DOHH2 (cell line): Measurements from ENCODE around the gene SCN2A.
"Not testable (repeated sequence)": the region's sequence is repeated elsewhere in the genome, so short reads cannot be mapped to it uniquely, and the experiment has no call there.

Experiments
- H3F3A ChIP-seq: fragments of 200-600 bp; sonication (generic), shearing (Covaris generic); 2 replicates; pipeline ENCODE4 v1.6.0; 2016; ENCODE audit warnings: antibody characterized with exemption, mild to moderate bottlenecking; ENCODE audit not compliant: control insufficient read depth, insufficient read depth
- H3K27ac ChIP-seq: fragments of 200-600 bp; sonication (generic); 2 replicates; pipeline ENCODE4 v1.5.1; 2014; ENCODE audit warnings: low read depth, mild to moderate bottlenecking, low read length, moderate library complexity
- H3K27me3 ChIP-seq: fragments of 200-600 bp; sonication (generic); 2 replicates; pipeline ENCODE4 v1.6.1; 2014; ENCODE audit warnings: mild to moderate bottlenecking, low read length, mixed read lengths; ENCODE audit not compliant: control insufficient read depth
- H3K36me3 ChIP-seq: fragments of 200-600 bp; sonication (generic); 2 replicates; pipeline ENCODE4 v1.6.1; 2014; ENCODE audit warnings: mild to moderate bottlenecking, low read length, moderate library complexity, mixed read lengths; ENCODE audit not compliant: control insufficient read depth
- H3K4me1 ChIP-seq: fragments of 200-600 bp; sonication (generic); 2 replicates; pipeline ENCODE4 v1.6.1; 2014; ENCODE audit warnings: mild to moderate bottlenecking, low read length, mixed read lengths; ENCODE audit not compliant: control insufficient read depth
- H3K4me2 ChIP-seq: fragments of 200-600 bp; sonication (generic); 2 replicates; pipeline ENCODE4 v1.6.0; 2014; ENCODE audit warnings: mild to moderate bottlenecking, low read length, moderate library complexity
- H3K4me3 ChIP-seq: fragments of 200-600 bp; sonication (generic); 2 replicates; pipeline ENCODE4 v1.5.1; 2014; ENCODE audit warnings: mild to moderate bottlenecking, low read length, mixed read lengths
- H3K79me2 ChIP-seq: fragments of 200-600 bp; sonication (generic); 2 replicates; pipeline ENCODE4 v1.6.1; 2014; ENCODE audit warnings: mild to moderate bottlenecking, low read length, mixed read lengths; ENCODE audit not compliant: control insufficient read depth
- H3K9me2 ChIP-seq: fragments of 200-600 bp; sonication (generic); replicated peaks from 2 replicates; pipeline ENCODE4 v1.6.1; 2014; ENCODE audit warnings: mild to moderate bottlenecking, low read length, mixed read lengths; ENCODE audit not compliant: control insufficient read depth
- H3K9me3 ChIP-seq: fragments of 200-600 bp; sonication (generic); 2 replicates; pipeline ENCODE4 v1.6.1; 2014; ENCODE audit warnings: antibody characterized with exemption, low read length, mixed read lengths; ENCODE audit not compliant: control insufficient read depth, insufficient read depth
- H4K20me1 ChIP-seq: fragments of 200-600 bp; sonication (generic); 2 replicates; pipeline ENCODE4 v1.6.0; 2014; ENCODE audit warnings: low read depth, mild to moderate bottlenecking, antibody characterized with exemption, low read length, moderate library complexity; ENCODE audit not compliant: control insufficient read depth, insufficient read depth
- EZH2phosphoT487 ChIP-seq: fragments of 200-600 bp; sonication (generic); IDR thresholded peaks from 2 replicates; pipeline ENCODE4 v1.6.1; 2017; ENCODE audit warnings: borderline replicate concordance, mild to moderate bottlenecking, antibody characterized with exemption, low read length, moderate library complexity, mixed read lengths
- TF ChIP-seq, protein P1 (sequence below): fragments of 200-600 bp; sonication (generic); IDR thresholded peaks from one replicate; pipeline ENCODE4 v1.5.1; 2014; ENCODE audit warnings: antibody characterized with exemption, mild to moderate bottlenecking, low read depth, low read length; ENCODE audit not compliant: poor library complexity, severe bottlenecking

Gene SCN2A

GRCh38 chr2:165248238-165248637 lies 9.0 kb downstream of the SCN2A start:
- Histone ChIP-seq H3K79me2 (no peaks in the 10 kb centered on the region), H3F3A (no peaks in the 10 kb centered on the region), H4K20me1 (no peaks in the 10 kb centered on the region), H3K4me1 (no peaks in the 10 kb centered on the region), H3K4me3 (no peak overlapping the region), H3K27me3 (peaks cover 6% of the 10 kb centered on the region; the same call in 1 of the 2 replicates), H3K9me2 (no peaks in the 10 kb centered on the region), H3K9me3 (no peaks in the 10 kb centered on the region), H3K27ac (no peak overlapping the region), H3K36me3 (no peaks in the 10 kb centered on the region), H3K4me2 (no peak overlapping the region)
- TF ChIP-seq EZH2phosphoT487, result no peak
- TF ChIP-seq, protein P1, sequence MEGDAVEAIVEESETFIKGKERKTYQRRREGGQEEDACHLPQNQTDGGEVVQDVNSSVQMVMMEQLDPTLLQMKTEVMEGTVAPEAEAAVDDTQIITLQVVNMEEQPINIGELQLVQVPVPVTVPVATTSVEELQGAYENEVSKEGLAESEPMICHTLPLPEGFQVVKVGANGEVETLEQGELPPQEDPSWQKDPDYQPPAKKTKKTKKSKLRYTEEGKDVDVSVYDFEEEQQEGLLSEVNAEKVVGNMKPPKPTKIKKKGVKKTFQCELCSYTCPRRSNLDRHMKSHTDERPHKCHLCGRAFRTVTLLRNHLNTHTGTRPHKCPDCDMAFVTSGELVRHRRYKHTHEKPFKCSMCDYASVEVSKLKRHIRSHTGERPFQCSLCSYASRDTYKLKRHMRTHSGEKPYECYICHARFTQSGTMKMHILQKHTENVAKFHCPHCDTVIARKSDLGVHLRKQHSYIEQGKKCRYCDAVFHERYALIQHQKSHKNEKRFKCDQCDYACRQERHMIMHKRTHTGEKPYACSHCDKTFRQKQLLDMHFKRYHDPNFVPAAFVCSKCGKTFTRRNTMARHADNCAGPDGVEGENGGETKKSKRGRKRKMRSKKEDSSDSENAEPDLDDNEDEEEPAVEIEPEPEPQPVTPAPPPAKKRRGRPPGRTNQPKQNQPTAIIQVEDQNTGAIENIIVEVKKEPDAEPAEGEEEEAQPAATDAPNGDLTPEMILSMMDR, result no peak

GRCh38 chr2:165251366-165251765 lies 12.2 kb downstream of the SCN2A start:
- Histone ChIP-seq H3K9me2 (no peaks in the 10 kb centered on the region), H3F3A (no peaks in the 10 kb centered on the region), H3K27ac (no peak overlapping the region), H3K4me2 (no peak overlapping the region), H3K36me3 (no peaks in the 10 kb centered on the region), H3K4me1 (no peaks in the 10 kb centered on the region), H4K20me1 (no peaks in the 10 kb centered on the region), H3K9me3 (no peaks in the 10 kb centered on the region), H3K27me3 (peaks cover 6% of the 10 kb centered on the region; the same call in 1 of the 2 replicates), H3K4me3 (no peak overlapping the region), H3K79me2 (no peaks in the 10 kb centered on the region)
- no peak for TF ChIP-seq EZH2phosphoT487
- TF ChIP-seq, protein P1, result no peak

DNA sequence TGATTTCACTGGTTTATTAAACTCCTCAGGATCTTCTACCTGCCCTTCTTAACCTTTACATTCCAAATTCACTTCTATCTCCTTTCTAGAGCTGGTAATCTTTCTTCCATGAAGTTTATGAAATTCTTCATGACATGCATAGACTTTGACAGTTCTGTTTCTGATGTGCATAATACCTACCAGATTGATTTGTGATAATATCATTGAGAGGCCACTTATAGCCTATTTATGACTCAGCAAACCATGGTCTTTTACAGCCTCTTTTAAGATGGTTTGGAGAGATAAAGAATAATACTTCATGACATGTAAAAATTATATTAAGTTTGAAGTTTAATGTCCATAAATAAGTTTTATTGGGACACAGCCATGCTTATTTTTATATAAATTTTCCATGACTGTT lies 14.0 kb downstream of the SCN2A start:
- no peaks in the 10 kb centered on the region for H3K36me3 ChIP-seq
- H3F3A ChIP-seq, result no peaks in the 10 kb centered on the region
- H3K4me1 ChIP-seq, result no peaks in the 10 kb centered on the region
- H4K20me1 ChIP-seq, result no peaks in the 10 kb centered on the region
- no peak overlapping the region for H3K4me2 ChIP-seq
- no peaks in the 10 kb centered on the region for H3K9me2 ChIP-seq
- no peaks in the 10 kb centered on the region for H3K9me3 ChIP-seq
- peaks cover 3% of the 10 kb centered on the region; the same call in 1 of the 2 replicates for H3K27me3 ChIP-seq
- H3K79me2 ChIP-seq, result no peaks in the 10 kb centered on the region
- H3K4me3 ChIP-seq, result no peak overlapping the region
- no peak overlapping the region for H3K27ac ChIP-seq
- no peak for TF ChIP-seq EZH2phosphoT487

- no peak for TF ChIP-seq EZH2phosphoT487
- TF ChIP-seq, protein P1, result no peak
- H3K9me3 ChIP-seq, result no peaks in the 10 kb centered on the region
Observed at GRCh38 chr2:165256618-165257017, 17.4 kb downstream of the SCN2A start.

DNA sequence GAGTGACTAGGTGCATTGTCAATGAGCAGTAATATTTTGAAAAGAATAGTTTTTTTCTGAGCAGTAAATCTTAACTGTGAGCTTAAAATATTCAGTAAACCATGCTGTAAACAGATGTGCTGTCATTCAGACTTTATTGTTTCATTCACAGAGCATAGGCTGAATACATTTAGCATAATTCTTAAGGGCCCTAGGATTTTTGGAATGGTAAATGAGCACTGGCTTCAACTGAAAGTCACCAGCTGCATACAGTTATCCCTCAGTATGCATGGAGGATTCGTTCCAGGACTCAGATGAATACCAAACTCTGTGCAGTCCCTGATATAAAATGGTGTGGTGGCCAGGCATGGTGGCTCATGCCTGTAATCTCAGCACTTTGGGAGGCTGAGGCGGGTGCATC lies 21.1 kb downstream of the SCN2A start:
- not testable (repeated sequence) for H3K27ac ChIP-seq, H3K4me2 ChIP-seq, H3K9me2 ChIP-seq, H3K9me3 ChIP-seq, H3K27me3 ChIP-seq, H3K79me2 ChIP-seq, H3K4me1 ChIP-seq, H3K4me3 ChIP-seq, H3K36me3 ChIP-seq, H4K20me1 ChIP-seq, H3F3A ChIP-seq

More at GRCh38 chr2:165256618-165257017, 17.4 kb downstream of the SCN2A start:
- no peak overlapping the region for H3K27ac ChIP-seq
- no peaks in the 10 kb centered on the region for H4K20me1 ChIP-seq
- no peaks in the 10 kb centered on the region for H3K79me2 ChIP-seq
- H3K4me2 ChIP-seq, result no peak overlapping the region
- no peaks in the 10 kb centered on the region for H3F3A ChIP-seq
- H3K36me3 ChIP-seq, result no peaks in the 10 kb centered on the region
- no peaks in the 10 kb centered on the region for H3K27me3 ChIP-seq
- no peaks in the 10 kb centered on the region for H3K4me1 ChIP-seq
- no peak overlapping the region for H3K4me3 ChIP-seq
- H3K9me2 ChIP-seq, result no peaks in the 10 kb centered on the region
